ENCODE measurements around the gene PBRM1. TPM values are rescaled to one million over a fixed set of nuclear protein-coding genes. Genes with fewer than 3 reads are reported as not detected.

PBRM1 gene
- total and polyA plus RNA-seq, 2 experiments from 2014 or later = 50.9 to 77.4 TPM

GRCh38 chr3:52705438-52705687, 19.6 kb upstream of the PBRM1 start:
- Histone ChIP-seq H3K36me3 (replicated peaks; ENCODE audit: insufficient read depth, low read depth) (no peaks in the 10 kb centered on the region), H3K9me2 (replicated peaks; ENCODE audit: insufficient read depth) (no peaks in the 10 kb centered on the region), H3K27me3 (no peaks in the 10 kb centered on the region), H3K4me1 (ENCODE audit: insufficient read depth) (peaks cover 19% of the 10 kb centered on the region), H3K79me2 (peaks cover 76% of the 10 kb centered on the region), H3K9me3 (ENCODE audit: low read depth) (no peaks in the 10 kb centered on the region), H3K27ac (peak overlapping the region; percentile 94), H4K20me1 (ENCODE audit: insufficient read depth, poor library complexity, severe bottlenecking) (no peaks in the 10 kb centered on the region), H3K4me3 (peak overlapping the region; percentile 85), H3K4me2 (peak overlapping the region; percentile 97), H2AFZ (peak overlapping the region; percentile 96)
- no peak for DNase-seq (ENCODE audit: low spot score)
- WGBS (ENCODE audit: low lambda C conversion rate, missing lambda C conversion rate) = 1% methylated on average over 25 of the region's 25 CpGs
- no peak for TF ChIP-seq CTCF (IDR thresholded peaks at IDR 0.05; ENCODE audit: poor library complexity)
- TF ChIP-seq EZH2phosphoT487 (IDR thresholded peaks at IDR 0.05; ENCODE audit: low read depth, severe bottlenecking, unreplicated experiment) = no peak
- no peak for TF ChIP-seq EZH2 (IDR thresholded peaks at IDR 0.05; ENCODE audit: borderline replicate concordance)

GRCh38 chr3:52704611-52705437, 19.1 kb upstream of the PBRM1 start:
- Histone ChIP-seq H3K9me3 (ENCODE audit: low read depth) (no peaks in the 10 kb centered on the region), H3K79me2 (peaks cover 81% of the 10 kb centered on the region), H2AFZ (peak overlapping the region; percentile 96), H3K4me1 (ENCODE audit: insufficient read depth) (peaks cover 19% of the 10 kb centered on the region), H3K4me2 (peak overlapping the region; percentile 97), H3K27ac (peak overlapping the region; percentile 94), H4K20me1 (ENCODE audit: insufficient read depth, poor library complexity, severe bottlenecking) (no peaks in the 10 kb centered on the region), H3K36me3 (replicated peaks; ENCODE audit: insufficient read depth, low read depth) (no peaks in the 10 kb centered on the region), H3K4me3 (peak overlapping the region; percentile 85), H3K27me3 (no peaks in the 10 kb centered on the region), H3K9me2 (replicated peaks; ENCODE audit: insufficient read depth) (no peaks in the 10 kb centered on the region)
- WGBS (ENCODE audit: low lambda C conversion rate, missing lambda C conversion rate) = under 1% methylated on average over 22 of the region's 22 CpGs
- DNase-seq (ENCODE audit: low spot score) = peak; percentile 46
- TF ChIP-seq EZH2 (IDR thresholded peaks at IDR 0.05; ENCODE audit: borderline replicate concordance) = no peak
- TF ChIP-seq CTCF (IDR thresholded peaks at IDR 0.05; ENCODE audit: poor library complexity) = no peak
- no peak for TF ChIP-seq EZH2phosphoT487 (IDR thresholded peaks at IDR 0.05; ENCODE audit: low read depth, severe bottlenecking, unreplicated experiment)

- WGBS (ENCODE audit: low lambda C conversion rate, missing lambda C conversion rate) = 93% methylated on average over 7 of the region's 7 CpGs
- Histone ChIP-seq H3K9me3 (ENCODE audit: low read depth) (no peaks in the 10 kb centered on the region), H2AFZ (no peak overlapping the region), H3K9me2 (replicated peaks; ENCODE audit: insufficient read depth) (no peaks in the 10 kb centered on the region), H3K27ac (no peak overlapping the region), H3K4me1 (ENCODE audit: insufficient read depth) (peaks cover 19% of the 10 kb centered on the region), H3K4me3 (no peak overlapping the region), H4K20me1 (ENCODE audit: insufficient read depth, poor library complexity, severe bottlenecking) (no peaks in the 10 kb centered on the region), H3K79me2 (peaks cover 80% of the 10 kb centered on the region), H3K4me2 (peak overlapping the region; percentile 97), H3K27me3 (no peaks in the 10 kb centered on the region), H3K36me3 (replicated peaks; ENCODE audit: insufficient read depth, low read depth) (no peaks in the 10 kb centered on the region)
- no peak for DNase-seq (ENCODE audit: low spot score)
- no peak for TF ChIP-seq EZH2 (IDR thresholded peaks at IDR 0.05; ENCODE audit: borderline replicate concordance)
- no peak for TF ChIP-seq EZH2phosphoT487 (IDR thresholded peaks at IDR 0.05; ENCODE audit: low read depth, severe bottlenecking, unreplicated experiment)
- no peak for TF ChIP-seq CTCF (IDR thresholded peaks at IDR 0.05; ENCODE audit: poor library complexity)
Observed at GRCh38 chr3:52703341-52703740, 17.6 kb upstream of the PBRM1 start.
